ENCODE measurements around the gene ARL5A. TPM values are rescaled to one million over a fixed set of nuclear protein-coding genes. Genes with fewer than 3 reads are reported as not detected.

Gene ARL5A
- total and polyA plus RNA-seq, 2 of the 4 experiments (the other 2 are of a cell fraction), result 22.3 to 45.5 TPM

GRCh38 chr2:151805343-151805742 is 22.9 kb downstream of the ARL5A start:
- CTCF ChIA-PET, result no interaction called here
- no peak for TF ChIP-seq CHD1 (IDR thresholded peaks at IDR 0.05; ENCODE audit: low read depth, low read length)
- TF ChIP-seq SMC3 (IDR thresholded peaks at IDR 0.05; ENCODE audit: low read depth, low read length), result no peak
- TF ChIP-seq CEBPB (IDR thresholded peaks at IDR 0.05; ENCODE audit: low read depth, low read length), result no peak
- TF ChIP-seq MXI1 (IDR thresholded peaks at IDR 0.05; ENCODE audit: borderline replicate concordance, low read depth, low read length), result no peak
- no peak for TF ChIP-seq ELK1 (IDR thresholded peaks at IDR 0.05; ENCODE audit: borderline replicate concordance, low read depth, low read length)
- TF ChIP-seq RAD21 (IDR thresholded peaks at IDR 0.05; ENCODE audit: low read length), result no peak
- TF ChIP-seq CTCF (conservative IDR thresholded peaks at IDR 0.05; ENCODE audit: low read depth, low read length), result no peak
- intact Hi-C loops (cut with micrococcal nuclease), result no loop called here
- no peak overlapping the region for H3K4ac ChIP-seq (ENCODE audit: low read depth, low read length)
- ATAC-seq (ENCODE audit: low read depth) (no peak), DNase-seq (no peak)
- no peak overlapping the region for H2AK9ac ChIP-seq (replicated peaks; ENCODE audit: low read depth, low read length, poor library complexity)
- H2BK20ac ChIP-seq (ENCODE audit: low read depth, low read length), result no peak overlapping the region
- H3K9me3 ChIP-seq (ENCODE audit: control insufficient read depth, insufficient read depth, low read length), result no peaks in the 10 kb centered on the region
- H3K4me1 ChIP-seq (ENCODE audit: control insufficient read depth, insufficient read depth, low read length), result no peaks in the 10 kb centered on the region
- no peak overlapping the region for H2AFZ ChIP-seq (replicated peaks; ENCODE audit: low read length, poor library complexity)
- peaks cover 6 to 7% of the 10 kb centered on the region in 2 experiments; a peak in 3 of 4 replicates for H3K79me1 ChIP-seq (ENCODE audit: low read depth in 1 of 2, low read length in 2 of 2)
- no peak overlapping the region for H3K9ac ChIP-seq (ENCODE audit: low read depth, low read length)
- H3K18ac ChIP-seq (ENCODE audit: low read depth, low read length), result no peak overlapping the region
- in situ Hi-C loops (cut with MboI; ENCODE audit: low sequenced_read_pairs), result no loop called here
- dilution Hi-C loops (cut with HindIII; ENCODE audit: low sequenced_read_pairs, unreplicated experiment), result no loop called here
- POLR2A ChIA-PET (ENCODE audit: unreplicated experiment), result no interaction called here
- H3K4me2 ChIP-seq (ENCODE audit: low read depth, low read length), result no peak overlapping the region
- no peak overlapping the region for H3K4me3 ChIP-seq (ENCODE audit: insufficient read depth, low read depth, low read length)
- peaks cover 4% of the 10 kb centered on the region; the same call in 1 of the 2 replicates for H3K36me3 ChIP-seq (ENCODE audit: control insufficient read depth, insufficient read depth, low read length)
- no peak overlapping the region for H2BK5ac ChIP-seq (ENCODE audit: low read depth, low read length, poor library complexity, severe bottlenecking)
- no peaks in the 10 kb centered on the region; the same call in 1 of the 2 replicates for H3K9me1 ChIP-seq (ENCODE audit: insufficient read depth, low read length)
- no peak overlapping the region for H3K23ac ChIP-seq (ENCODE audit: low read depth, low read length)
- H3K27me3 ChIP-seq (ENCODE audit: control insufficient read depth, insufficient read depth, low read length), result no peaks in the 10 kb centered on the region
- H3K14ac ChIP-seq (replicated peaks; ENCODE audit: low read depth, low read length), result no peak overlapping the region
- no peak overlapping the region for H4K5ac ChIP-seq (ENCODE audit: low read depth, low read length)
- no peak overlapping the region for H4K8ac ChIP-seq (ENCODE audit: low read depth in 2 of 2, low read length in 2 of 2)
- H3K56ac ChIP-seq (ENCODE audit: extremely low read depth, insufficient read depth, low read length), result no peak overlapping the region
- BruUV-seq (replicated peaks), result no TSS peak
- WGBS, 2 experiments (ENCODE audit: extremely low coverage in 2 of 2, insufficient read length in 1 of 2), result no CpG with 5 or more reads among the region's 1 CpG
- no peak overlapping the region for H3K27ac ChIP-seq (ENCODE audit: insufficient read depth, low read length)
- H2AK5ac ChIP-seq (ENCODE audit: low read depth, low read length), result no peak overlapping the region
- H4K91ac ChIP-seq (ENCODE audit: insufficient read depth, low read depth, low read length), result no peak overlapping the region
- H2BK120ac ChIP-seq (ENCODE audit: low read depth, low read length), result no peak overlapping the region
- no peak overlapping the region for H2BK15ac ChIP-seq (ENCODE audit: low read depth, low read length)
- H4K20me1 ChIP-seq (ENCODE audit: insufficient read depth, low read length), result no peaks in the 10 kb centered on the region

All from IMR-90 (cell line).